ENCODE measurements around the gene ARL11.

GRCh38 chr13:49608651-49609331, 19.5 kb upstream of the ARL11 start:
- TF ChIP-seq GATA3 (IDR thresholded peaks at IDR 0.05; ENCODE audit: low read depth, low read length) (no peak), GATA2 (IDR thresholded peaks at IDR 0.05; ENCODE audit: low read depth, low read length) (no peak)
